ENCODE results near the gene TSHR.

- TF ChIP-seq CTCF (IDR thresholded peaks at IDR 0.05; ENCODE audit: insufficient read depth, low read depth, low read length): no peak
- no peak for TF ChIP-seq EZH2 (IDR thresholded peaks at IDR 0.05; ENCODE audit: insufficient read depth, low read length)
Measured at GRCh38 chr14:80992580-80992979, 37.2 kb downstream of the TSHR start.

Measured in astrocyte (in vitro differentiated cells and primary cell).